GM19397 (cell line): ENCODE results near the gene SYNPO2L.
"Not testable (repeated sequence)": the region's sequence is repeated elsewhere in the genome, so short reads cannot be mapped to it uniquely, and the experiment has no call there.

Experiments
- ATAC-seq: cut with Tn5 transposase; IDR thresholded peaks from one replicate; pipeline ENCODE4 v1.9.1; 2021; ENCODE audit warnings: mild to moderate bottlenecking, moderate library complexity; ENCODE audit not compliant: unreplicated experiment

Gene SYNPO2L

GRCh38 chr10:73655990-73656298 is at the start of gene SYNPO2L:
Gene SYNPO2L, minus strand, starts transcription at chr10:73656029. Its CDS starts 107 bp downstream, at chr10:73655922.
- no peak for ATAC-seq

- not testable (repeated sequence) for ATAC-seq
Measured at GRCh38 chr10:73703924-73704323, 48.1 kb upstream of the SYNPO2L start.

- ATAC-seq, result not testable (repeated sequence)
Measured at GRCh38 chr10:73698819-73699218, 43.0 kb upstream of the SYNPO2L start.

GRCh38 chr10:73697675-73698159 is 41.9 kb upstream of the SYNPO2L start, which contains the start of gene AGAP5:
Gene AGAP5, minus strand, starts transcription at chr10:73698109. Its CDS starts 354 bp downstream, at chr10:73697755.
- ATAC-seq, result not testable (repeated sequence)

- not testable (repeated sequence) for ATAC-seq
Measured at GRCh38 chr10:73695302-73695701, 39.5 kb upstream of the SYNPO2L start.

- ATAC-seq, result not testable (repeated sequence)
Measured at GRCh38 chr10:73690755-73691154, 34.9 kb upstream of the SYNPO2L start.

GRCh38 chr10:73689596-73689995 is 33.8 kb upstream of the SYNPO2L start:
- not testable (repeated sequence) for ATAC-seq

GRCh38 chr10:73687641-73688040 is 31.8 kb upstream of the SYNPO2L start:
- not testable (repeated sequence) for ATAC-seq

GRCh38 chr10:73674546-73674945 is 18.7 kb upstream of the SYNPO2L start:
- ATAC-seq, result not testable (repeated sequence)

GRCh38 chr10:73668378-73668777 is 12.5 kb upstream of the SYNPO2L start:
- not testable (repeated sequence) for ATAC-seq

- not testable (repeated sequence) for ATAC-seq
Measured at GRCh38 chr10:73666153-73666809, 10.5 kb upstream of the SYNPO2L start.

GRCh38 chr10:73665581-73665980 is 9.8 kb upstream of the SYNPO2L start:
- not testable (repeated sequence) for ATAC-seq

GRCh38 chr10:73664156-73665040 is 8.6 kb upstream of the SYNPO2L start:
- ATAC-seq, result not testable (repeated sequence)

- not testable (repeated sequence) for ATAC-seq
Measured at GRCh38 chr10:73663621-73664020, 7.8 kb upstream of the SYNPO2L start.

GRCh38 chr10:73662705-73663104 is 6.9 kb upstream of the SYNPO2L start:
- not testable (repeated sequence) for ATAC-seq

- ATAC-seq, result no peak
Measured at GRCh38 chr10:73655257-73655989, 406 bp downstream of the SYNPO2L start.

- no peak for ATAC-seq
Measured at GRCh38 chr10:73653701-73654100, 2.1 kb downstream of the SYNPO2L start.

GRCh38 chr10:73653195-73653594 is 2.6 kb downstream of the SYNPO2L start:
- ATAC-seq, result no peak

- no peak for ATAC-seq
Measured at GRCh38 chr10:73650537-73651331, 5.1 kb downstream of the SYNPO2L start.

GRCh38 chr10:73649876-73650536 is 5.8 kb downstream of the SYNPO2L start:
- no peak for ATAC-seq
